ENCODE measurements around the gene LY6G6D.

DNA sequence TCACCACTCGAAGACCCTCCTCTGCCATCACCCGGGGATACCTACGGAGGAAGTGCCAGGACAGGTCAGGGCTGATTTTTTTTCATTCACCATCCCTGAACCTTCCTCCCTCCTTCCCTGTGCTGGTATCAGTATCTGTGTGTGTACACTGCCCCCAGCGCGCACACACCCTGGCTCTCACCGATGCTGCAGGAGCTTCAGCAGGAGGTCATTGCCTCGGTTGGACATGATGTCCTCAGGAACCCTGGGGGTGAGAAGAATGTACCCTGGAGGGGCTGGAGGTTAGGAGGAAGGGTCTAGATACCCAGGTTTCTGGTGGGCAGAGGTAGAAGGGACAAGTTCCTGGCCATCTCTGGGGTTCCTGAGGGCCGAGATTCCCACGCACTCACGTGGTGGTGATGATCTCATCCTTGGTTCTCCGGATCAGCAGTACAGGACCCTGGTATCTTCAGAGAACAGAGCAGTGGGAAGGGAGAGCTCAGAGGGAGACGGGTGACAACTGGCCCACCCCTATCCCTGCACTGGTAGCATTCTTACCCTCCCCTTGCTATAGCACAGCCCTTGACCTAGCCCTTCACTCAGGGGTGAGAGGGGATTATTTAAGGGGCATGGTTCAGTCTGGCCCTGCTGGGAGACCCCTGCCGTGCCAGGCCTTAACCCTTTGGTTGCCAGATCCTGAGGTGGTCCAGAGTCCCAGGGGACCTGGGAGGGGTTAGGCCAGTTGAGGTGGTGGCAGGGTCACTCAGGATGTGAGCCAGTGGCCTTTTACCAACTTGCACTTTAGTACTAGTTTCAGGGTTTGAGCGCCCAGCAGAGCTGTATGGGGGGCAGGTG is 27.1 kb upstream of the LY6G6D start:
- TF ChIP-seq ESRRA (CRISPR knock-in tag; IDR thresholded peaks at IDR 0.05; ENCODE audit: borderline replicate concordance), result no peak
- no peak for TF ChIP-seq CTCF (IDR thresholded peaks at IDR 0.05)
- no peak for TF ChIP-seq CREB1 (CRISPR knock-in tag; IDR thresholded peaks at IDR 0.05)
- TF ChIP-seq ATF6 (CRISPR knock-in tag; IDR thresholded peaks at IDR 0.05), result no peak
- TF ChIP-seq, protein P1, sequence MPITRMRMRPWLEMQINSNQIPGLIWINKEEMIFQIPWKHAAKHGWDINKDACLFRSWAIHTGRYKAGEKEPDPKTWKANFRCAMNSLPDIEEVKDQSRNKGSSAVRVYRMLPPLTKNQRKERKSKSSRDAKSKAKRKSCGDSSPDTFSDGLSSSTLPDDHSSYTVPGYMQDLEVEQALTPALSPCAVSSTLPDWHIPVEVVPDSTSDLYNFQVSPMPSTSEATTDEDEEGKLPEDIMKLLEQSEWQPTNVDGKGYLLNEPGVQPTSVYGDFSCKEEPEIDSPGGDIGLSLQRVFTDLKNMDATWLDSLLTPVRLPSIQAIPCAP (CRISPR knock-in tag; IDR thresholded peaks at IDR 0.05), result no peak
- no peak for TF ChIP-seq ZNF671 (CRISPR knock-in tag; IDR thresholded peaks at IDR 0.05)
- no peak for TF ChIP-seq NR2C2 (CRISPR knock-in tag; IDR thresholded peaks at IDR 0.05)
- no peak for TF ChIP-seq ZNF425 (CRISPR knock-in tag; conservative IDR thresholded peaks at IDR 0.05)
- TF ChIP-seq, protein P2, sequence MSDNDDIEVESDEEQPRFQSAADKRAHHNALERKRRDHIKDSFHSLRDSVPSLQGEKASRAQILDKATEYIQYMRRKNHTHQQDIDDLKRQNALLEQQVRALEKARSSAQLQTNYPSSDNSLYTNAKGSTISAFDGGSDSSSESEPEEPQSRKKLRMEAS (CRISPR knock-in tag; IDR thresholded peaks at IDR 0.05), result no peak

Measured in WTC11 (cell line).